ENCODE measurements around the gene TMEM26.

Gene TMEM26

GRCh38 chr10:61376908-61377368, 76.2 kb downstream of the TMEM26 start:
- TF ChIP-seq CTCF (IDR thresholded peaks at IDR 0.05; ENCODE audit: control insufficient read depth, extremely low read depth, insufficient read depth) = no peak

GRCh38 chr10:61376377-61376776, 76.8 kb downstream of the TMEM26 start:
- no peak for DNase-seq (ENCODE audit: low read depth)
- no peak for TF ChIP-seq CTCF (IDR thresholded peaks at IDR 0.05; ENCODE audit: control insufficient read depth, extremely low read depth, insufficient read depth)
- H3K4me3 ChIP-seq (ENCODE audit: low read depth, low read length) = no peak overlapping the region

More at GRCh38 chr10:61376908-61377368, 76.2 kb downstream of the TMEM26 start:
- H3K4me3 ChIP-seq (ENCODE audit: low read depth, low read length) = no peak overlapping the region
- no peak for DNase-seq (ENCODE audit: low read depth)

- TF ChIP-seq CTCF (IDR thresholded peaks at IDR 0.05; ENCODE audit: control insufficient read depth, extremely low read depth, insufficient read depth) = no peak
- no peak for DNase-seq (ENCODE audit: low read depth)
- no peak overlapping the region for H3K4me3 ChIP-seq (ENCODE audit: low read depth, low read length)
Measured at GRCh38 chr10:61366365-61366764, 86.8 kb downstream of the TMEM26 start.

- DNase-seq (ENCODE audit: low read depth) = no peak
- TF ChIP-seq CTCF (IDR thresholded peaks at IDR 0.05; ENCODE audit: control insufficient read depth, extremely low read depth, insufficient read depth) = no peak
- H3K4me3 ChIP-seq (ENCODE audit: low read depth, low read length) = no peak overlapping the region
Measured at GRCh38 chr10:61364619-61365018, 88.6 kb downstream of the TMEM26 start.

GRCh38 chr10:61363006-61363405, 90.2 kb downstream of the TMEM26 start:
- H3K4me3 ChIP-seq (ENCODE audit: low read depth, low read length) = no peak overlapping the region
- no peak for TF ChIP-seq CTCF (IDR thresholded peaks at IDR 0.05; ENCODE audit: control insufficient read depth, extremely low read depth, insufficient read depth)
- DNase-seq (ENCODE audit: low read depth) = no peak

- no peak overlapping the region for H3K4me3 ChIP-seq (ENCODE audit: low read depth, low read length)
- no peak for DNase-seq (ENCODE audit: low read depth)
- no peak for TF ChIP-seq CTCF (IDR thresholded peaks at IDR 0.05; ENCODE audit: control insufficient read depth, extremely low read depth, insufficient read depth)
Measured at GRCh38 chr10:61359452-61359851, 93.7 kb downstream of the TMEM26 start.

- no peak overlapping the region for H3K4me3 ChIP-seq (ENCODE audit: low read depth, low read length)
- no peak for DNase-seq (ENCODE audit: low read depth)
- no peak for TF ChIP-seq CTCF (IDR thresholded peaks at IDR 0.05; ENCODE audit: control insufficient read depth, extremely low read depth, insufficient read depth)
Measured at GRCh38 chr10:61357687-61358086, 95.5 kb downstream of the TMEM26 start.

Data from LNCaP clone FGC (cell line).